Fibroblast of skin of scalp (primary cell): ENCODE measurements around the gene PXN. TPM values are rescaled to one million over a fixed set of nuclear protein-coding genes. Genes with fewer than 3 reads are reported as not detected.

Source experiments
- DNase-seq: peaks from one replicate; pipeline ENCODE4 v3.0.0-alpha.2; 2013
- polyA plus RNA-seq, 2 experiments: library from polyadenylated mRNA; unstranded; fragments of 120-200 nt; gene quantifications; one replicate each; pipeline ENCODE4 v1.2.1, GENCODE V29; 2013; ENCODE audit not compliant: insufficient read length in 2 of 2

Gene PXN
- 95.2 TPM for polyA plus RNA-seq (2013, experiment 1 of 2; ENCODE audit: insufficient read length)
- polyA plus RNA-seq (2013, experiment 2 of 2; ENCODE audit: insufficient read length), result 89.9 TPM

- DNase-seq, result peak; percentile 85
These were observed at the start of gene PXN for GRCh38 chr12:120265473-120266179. TSS of gene PXN (minus strand) at chr12:120265730. CDS start at chr12:120265629, 101 bp downstream.

- DNase-seq, result no peak
These were observed 48.7 kb upstream of the PXN start for GRCh38 chr12:120314220-120314619.

- DNase-seq, result peak; percentile 95
These were observed 36.7 kb upstream of the PXN start, which contains the start of gene SIRT4 for GRCh38 chr12:120301962-120302815. TSS of gene SIRT4 (plus strand) at chr12:120302321. CDS start at chr12:120303562, 1,241 bp downstream.

- DNase-seq, result peak; percentile 98
These were observed 27.4 kb upstream of the PXN start, which contains the start of gene RNU4-1 for GRCh38 chr12:120292661-120293531. TSS of gene RNU4-1 (minus strand) at chr12:120293237.

GRCh38 chr12:120292411-120292660 lies 26.8 kb upstream of the PXN start:
- DNase-seq, result no peak

GRCh38 chr12:120290609-120291305 lies 25.2 kb upstream of the PXN start:
- DNase-seq, result peak; percentile 15

GRCh38 chr12:120287491-120287890 lies 22.0 kb upstream of the PXN start:
- DNase-seq, result no peak

GRCh38 chr12:120286768-120287490 lies 21.4 kb upstream of the PXN start:
- DNase-seq, result peak; percentile 35

- DNase-seq, result no peak
These were observed 18.9 kb upstream of the PXN start for GRCh38 chr12:120284381-120284780.

GRCh38 chr12:120283318-120283717 lies 17.8 kb upstream of the PXN start:
- DNase-seq, result no peak

- DNase-seq, result no peak
These were observed 12.9 kb upstream of the PXN start for GRCh38 chr12:120278137-120279069.

- DNase-seq, result peak; percentile 53
These were observed 11.2 kb upstream of the PXN start for GRCh38 chr12:120276734-120277133.

GRCh38 chr12:120267736-120268135 lies 2.2 kb upstream of the PXN start:
- no peak for DNase-seq

GRCh38 chr12:120266180-120266870 lies 795 bp upstream of the PXN start:
- no peak for DNase-seq

GRCh38 chr12:120264904-120265472 lies 542 bp downstream of the PXN start:
- no peak for DNase-seq

GRCh38 chr12:120264086-120264903 lies 1.2 kb downstream of the PXN start:
- DNase-seq, result no peak

- peak; percentile 19 for DNase-seq
These were observed 1.8 kb downstream of the PXN start for GRCh38 chr12:120263748-120264085.
